Measurements from ENCODE around the gene RAB7B. TPM values are rescaled to one million over a fixed set of nuclear protein-coding genes. Genes with fewer than 3 reads are reported as not detected.

RAB7B gene
- total and polyA plus RNA-seq, 2 of the 4 experiments (the other 2 are of a cell fraction) = 9.1 to 14.7 TPM

DNA sequence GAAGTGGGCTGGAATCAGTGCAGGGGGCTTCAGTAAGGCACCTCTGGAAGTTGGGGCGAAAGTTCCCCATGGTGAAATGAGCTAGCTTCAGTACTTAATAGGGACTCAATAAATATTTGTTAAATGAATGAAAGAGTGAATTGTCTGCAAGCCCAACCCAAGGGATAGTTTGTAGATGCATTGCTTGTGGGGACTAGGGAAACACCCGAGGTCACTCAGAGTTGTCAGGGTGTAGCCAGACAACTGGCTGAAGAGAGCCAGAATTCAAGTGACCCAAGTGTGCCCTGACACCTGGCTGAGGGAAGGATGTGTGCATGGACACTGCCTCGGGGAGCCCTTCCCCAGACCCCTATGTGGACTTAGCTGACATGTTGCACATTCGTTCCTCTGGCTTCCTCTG is 58.7 kb downstream of the RAB7B start:
- BruUV-seq (replicated peaks) = no TSS peak
- no peak overlapping the region for H2BK5ac ChIP-seq (ENCODE audit: low read depth, low read length, poor library complexity, severe bottlenecking)
- H3K36me3 ChIP-seq (ENCODE audit: control insufficient read depth, insufficient read depth, low read length) = no peaks in the 10 kb centered on the region
- H2BK20ac ChIP-seq (ENCODE audit: low read depth, low read length) = no peak overlapping the region
- H3K4me2 ChIP-seq (ENCODE audit: low read depth, low read length) = no peak overlapping the region
- peaks cover 76% of the 10 kb centered on the region for H3K27me3 ChIP-seq (ENCODE audit: control insufficient read depth, insufficient read depth, low read length)
- H4K8ac ChIP-seq (ENCODE audit: low read depth in 2 of 2, low read length in 2 of 2) = no peak overlapping the region
- no peak overlapping the region for H3K23ac ChIP-seq (ENCODE audit: low read depth, low read length)
- no peak for ATAC-seq (ENCODE audit: low read depth)
- WGBS, 2 experiments (ENCODE audit: extremely low coverage in 2 of 2, insufficient read length in 1 of 2) = no CpG with 5 or more reads among the region's 4 CpGs
- H3K9me1 ChIP-seq (ENCODE audit: insufficient read depth, low read length) = no peaks in the 10 kb centered on the region
- H2BK120ac ChIP-seq (ENCODE audit: low read depth, low read length) = no peak overlapping the region
- H2AFZ ChIP-seq (replicated peaks; ENCODE audit: low read length, poor library complexity) = no peak overlapping the region
- H2AK9ac ChIP-seq (replicated peaks; ENCODE audit: low read depth, low read length, poor library complexity) = no peak overlapping the region
- H4K5ac ChIP-seq (ENCODE audit: low read depth, low read length) = no peak overlapping the region
- no peak overlapping the region for H3K56ac ChIP-seq (ENCODE audit: extremely low read depth, insufficient read depth, low read length)
- TF ChIP-seq MAFK (IDR thresholded peaks at IDR 0.05; ENCODE audit: low read depth, low read length) (no peak), RAD21 (IDR thresholded peaks at IDR 0.05; ENCODE audit: low read length) (no peak), POLR2A (IDR thresholded peaks at IDR 0.05; ENCODE audit: low read depth, low read length) (no peak), RFX5 (IDR thresholded peaks at IDR 0.05; ENCODE audit: low read depth, low read length) (no peak), NFE2L2 (IDR thresholded peaks at IDR 0.05; ENCODE audit: low read depth, low read length) (no peak), SMC3 (IDR thresholded peaks at IDR 0.05; ENCODE audit: low read depth, low read length) (no peak), FOS (IDR thresholded peaks at IDR 0.05; ENCODE audit: low read depth, low read length) (no peak), CEBPB (IDR thresholded peaks at IDR 0.05; ENCODE audit: low read depth, low read length) (no peak), CHD1 (IDR thresholded peaks at IDR 0.05; ENCODE audit: low read depth, low read length) (no peak), MAZ (IDR thresholded peaks at IDR 0.05; ENCODE audit: borderline replicate concordance, low read depth, low read length) (no peak), RCOR1 (IDR thresholded peaks at IDR 0.05; ENCODE audit: insufficient replicate concordance, low read length) (no peak), BHLHE40 (IDR thresholded peaks at IDR 0.05; ENCODE audit: low read depth, low read length) (no peak), MXI1 (IDR thresholded peaks at IDR 0.05; ENCODE audit: borderline replicate concordance, low read depth, low read length) (no peak)
- TF ChIP-seq, protein P1, sequence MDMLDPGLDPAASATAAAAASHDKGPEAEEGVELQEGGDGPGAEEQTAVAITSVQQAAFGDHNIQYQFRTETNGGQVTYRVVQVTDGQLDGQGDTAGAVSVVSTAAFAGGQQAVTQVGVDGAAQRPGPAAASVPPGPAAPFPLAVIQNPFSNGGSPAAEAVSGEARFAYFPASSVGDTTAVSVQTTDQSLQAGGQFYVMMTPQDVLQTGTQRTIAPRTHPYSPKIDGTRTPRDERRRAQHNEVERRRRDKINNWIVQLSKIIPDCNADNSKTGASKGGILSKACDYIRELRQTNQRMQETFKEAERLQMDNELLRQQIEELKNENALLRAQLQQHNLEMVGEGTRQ (IDR thresholded peaks at IDR 0.05; ENCODE audit: low read depth, low read length) = no peak
- TF ChIP-seq, protein P2, sequence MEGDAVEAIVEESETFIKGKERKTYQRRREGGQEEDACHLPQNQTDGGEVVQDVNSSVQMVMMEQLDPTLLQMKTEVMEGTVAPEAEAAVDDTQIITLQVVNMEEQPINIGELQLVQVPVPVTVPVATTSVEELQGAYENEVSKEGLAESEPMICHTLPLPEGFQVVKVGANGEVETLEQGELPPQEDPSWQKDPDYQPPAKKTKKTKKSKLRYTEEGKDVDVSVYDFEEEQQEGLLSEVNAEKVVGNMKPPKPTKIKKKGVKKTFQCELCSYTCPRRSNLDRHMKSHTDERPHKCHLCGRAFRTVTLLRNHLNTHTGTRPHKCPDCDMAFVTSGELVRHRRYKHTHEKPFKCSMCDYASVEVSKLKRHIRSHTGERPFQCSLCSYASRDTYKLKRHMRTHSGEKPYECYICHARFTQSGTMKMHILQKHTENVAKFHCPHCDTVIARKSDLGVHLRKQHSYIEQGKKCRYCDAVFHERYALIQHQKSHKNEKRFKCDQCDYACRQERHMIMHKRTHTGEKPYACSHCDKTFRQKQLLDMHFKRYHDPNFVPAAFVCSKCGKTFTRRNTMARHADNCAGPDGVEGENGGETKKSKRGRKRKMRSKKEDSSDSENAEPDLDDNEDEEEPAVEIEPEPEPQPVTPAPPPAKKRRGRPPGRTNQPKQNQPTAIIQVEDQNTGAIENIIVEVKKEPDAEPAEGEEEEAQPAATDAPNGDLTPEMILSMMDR (conservative IDR thresholded peaks at IDR 0.05; ENCODE audit: low read depth, low read length) = no peak
- TF ChIP-seq, protein P3, sequence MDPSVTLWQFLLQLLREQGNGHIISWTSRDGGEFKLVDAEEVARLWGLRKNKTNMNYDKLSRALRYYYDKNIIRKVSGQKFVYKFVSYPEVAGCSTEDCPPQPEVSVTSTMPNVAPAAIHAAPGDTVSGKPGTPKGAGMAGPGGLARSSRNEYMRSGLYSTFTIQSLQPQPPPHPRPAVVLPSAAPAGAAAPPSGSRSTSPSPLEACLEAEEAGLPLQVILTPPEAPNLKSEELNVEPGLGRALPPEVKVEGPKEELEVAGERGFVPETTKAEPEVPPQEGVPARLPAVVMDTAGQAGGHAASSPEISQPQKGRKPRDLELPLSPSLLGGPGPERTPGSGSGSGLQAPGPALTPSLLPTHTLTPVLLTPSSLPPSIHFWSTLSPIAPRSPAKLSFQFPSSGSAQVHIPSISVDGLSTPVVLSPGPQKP (IDR thresholded peaks at IDR 0.05; ENCODE audit: borderline replicate concordance, low read depth, low read length) = no peak
- no peak overlapping the region for H3K18ac ChIP-seq (ENCODE audit: low read depth, low read length)
- in situ Hi-C loops (cut with MboI; ENCODE audit: low sequenced_read_pairs) = no loop called here
- dilution Hi-C loops (cut with HindIII; ENCODE audit: low sequenced_read_pairs, unreplicated experiment) = no loop called here
- no peaks in the 10 kb centered on the region for H4K20me1 ChIP-seq (ENCODE audit: insufficient read depth, low read length)
- no peaks in the 10 kb centered on the region for H3K79me1 ChIP-seq (ENCODE audit: low read depth in 1 of 2, low read length in 2 of 2)
- H3K9me3 ChIP-seq (ENCODE audit: control insufficient read depth, insufficient read depth, low read length) = no peaks in the 10 kb centered on the region
- no peak overlapping the region for H4K91ac ChIP-seq (ENCODE audit: insufficient read depth, low read depth, low read length)
- no peak overlapping the region for H3K14ac ChIP-seq (replicated peaks; ENCODE audit: low read depth, low read length)
- DNase-seq = no peak
- H3K4ac ChIP-seq (ENCODE audit: low read depth, low read length) = no peak overlapping the region
- H3K9ac ChIP-seq (ENCODE audit: low read depth, low read length) = no peak overlapping the region
- no peak overlapping the region for H2AK5ac ChIP-seq (ENCODE audit: low read depth, low read length)
- H2BK15ac ChIP-seq (ENCODE audit: low read depth, low read length) = no peak overlapping the region
- H3K4me3 ChIP-seq (ENCODE audit: insufficient read depth, low read depth, low read length) = no peak overlapping the region
- CTCF ChIA-PET = interaction anchor here (1.0 kb wide), 1 partner anchor 28 kb away, joined by 3 read pairs; no protein-coding TSS in a partner anchor
- POLR2A ChIA-PET (ENCODE audit: unreplicated experiment) = no interaction called here
- no peak overlapping the region for H3K27ac ChIP-seq (ENCODE audit: insufficient read depth, low read length)
- intact Hi-C loops (cut with micrococcal nuclease) = no loop called here
- no peaks in the 10 kb centered on the region for H3K4me1 ChIP-seq (ENCODE audit: control insufficient read depth, insufficient read depth, low read length)

Data from IMR-90 (cell line).